Lung (tissue), 12 donors: ENCODE results near the gene RIBC2. TPM values are rescaled to one million over a fixed set of nuclear protein-coding genes. Genes with fewer than 3 reads are reported as not detected.

Source experiments
- ATAC-seq: fragments of 200-7000 bp; cut with Tn5 transposase; one replicate; pipeline ENCODE4 v1.9.1; 2020; ENCODE audit warnings: moderate number of reproducible peaks; ENCODE audit not compliant: insufficient read depth, low FRiP score
- DNase-seq, 3 donors: peaks; one replicate each; pipeline ENCODE4 v3.0.0-alpha.2; 2013 to 2017
- H3K27ac ChIP-seq, 2 donors: one replicate each; pipeline ENCODE4 v1.5.1; 2013; ENCODE audit warnings: mild to moderate bottlenecking in 2 of 2, moderate library complexity in 2 of 2, control low read depth in 1 of 2, inconsistent platforms in 1 of 2, low read depth in 1 of 2, low read length in 1 of 2
- H3K27me3 ChIP-seq, 3 donors: one replicate each; pipeline ENCODE4 v1.5.1; 2013; ENCODE audit warnings: low read length in 2 of 3; ENCODE audit not compliant: control insufficient read depth in 3 of 3, insufficient read depth in 3 of 3
- H3K36me3 ChIP-seq, 4 donors: one replicate each; pipeline ENCODE4 v1.5.1; 2013; ENCODE audit warnings: low read length in 4 of 4, mild to moderate bottlenecking in 1 of 4, moderate library complexity in 1 of 4; ENCODE audit not compliant: control insufficient read depth in 4 of 4, insufficient read depth in 4 of 4
- H3K4me1 ChIP-seq, 5 donors: one replicate each; pipeline ENCODE4 v1.5.1; 2013; ENCODE audit warnings: low read length in 5 of 5, mild to moderate bottlenecking in 2 of 5, moderate library complexity in 1 of 5; ENCODE audit not compliant: control insufficient read depth in 5 of 5, insufficient read depth in 5 of 5
- H3K4me3 ChIP-seq: one replicate; pipeline ENCODE4 v1.5.1; 2013; ENCODE audit warnings: mild to moderate bottlenecking, control low read depth, moderate library complexity
- H3K9ac ChIP-seq, 2 donors: one replicate each; pipeline ENCODE4 v1.5.1; 2013; ENCODE audit warnings: low read length in 2 of 2, control low read depth in 1 of 2; ENCODE audit not compliant: insufficient read depth in 1 of 2
- H3K9me3 ChIP-seq, 4 donors: one replicate each; pipeline ENCODE4 v1.5.1; 2013; ENCODE audit warnings: low read length in 3 of 4, mild to moderate bottlenecking in 1 of 4, moderate library complexity in 1 of 4; ENCODE audit not compliant: control insufficient read depth in 4 of 4, insufficient read depth in 3 of 4
- WGBS, 2 donors: extraction: QIAGEN DNeasy Blood & Tissue Kit; methylation state at CpG; one replicate each; pipeline ENCODE4 v1.1.7; 2013; 5-methylcytosine and 5-hydroxymethylcytosine counted together
- polyA plus RNA-seq, 2 donors: library from polyadenylated mRNA; stranded (reverse); fragments of 200-250 nt; gene quantifications; one replicate each; pipeline ENCODE4 v1.2.1, GENCODE V29; 2013
- total RNA-seq, 2 donors: library from RNA; depleted of rRNA in 1 of 2; stranded (reverse); fragments of >200 nt in 1 of 2; gene quantifications; one replicate each; pipeline ENCODE4 v1.2.1, GENCODE V29; 2014 to 2021
- TF ChIP-seq, protein P1 (sequence below): IDR thresholded peaks from 2 replicates; pipeline ENCODE4 v1.5.1; 2012; ENCODE audit warnings: mild to moderate bottlenecking; ENCODE audit errors: control extremely low read depth, extremely low read depth
- donor health status: control.
- donor health status: control.
- donor health status: Bipolar disorder and iron deficiency.
- donor health status: healthy.
- donor health status: DM: yes; HTN: yes; CAD: no.

Gene RIBC2
- total and polyA plus RNA-seq, 4 donors, result 2.8 to 8.1 (median 5.7) TPM

DNA sequence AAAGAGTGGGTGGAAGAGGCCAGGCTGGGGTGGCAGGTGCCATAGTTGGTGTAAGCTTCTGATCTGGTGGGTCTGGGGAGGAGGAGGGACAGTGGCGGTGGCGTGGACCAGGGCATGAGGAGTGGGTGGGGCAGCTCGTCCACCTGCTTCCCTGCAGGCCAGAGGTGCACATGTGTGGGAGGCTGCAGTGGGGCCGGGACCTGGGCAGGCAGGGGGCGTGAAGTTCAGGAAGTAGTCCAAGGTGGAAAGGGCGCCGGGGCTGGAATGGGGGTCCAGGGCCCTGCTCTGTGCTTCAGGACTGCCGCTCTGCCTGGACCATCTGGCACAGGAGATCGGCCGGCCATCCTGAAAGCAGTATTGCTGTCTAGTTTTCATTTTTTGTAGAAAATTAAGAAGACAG is 15.9 kb downstream of the RIBC2 start:
- no peaks in the 10 kb centered on the region for H3K36me3 ChIP-seq
- no peak overlapping the region for H3K27ac ChIP-seq
- TF ChIP-seq, protein P1, sequence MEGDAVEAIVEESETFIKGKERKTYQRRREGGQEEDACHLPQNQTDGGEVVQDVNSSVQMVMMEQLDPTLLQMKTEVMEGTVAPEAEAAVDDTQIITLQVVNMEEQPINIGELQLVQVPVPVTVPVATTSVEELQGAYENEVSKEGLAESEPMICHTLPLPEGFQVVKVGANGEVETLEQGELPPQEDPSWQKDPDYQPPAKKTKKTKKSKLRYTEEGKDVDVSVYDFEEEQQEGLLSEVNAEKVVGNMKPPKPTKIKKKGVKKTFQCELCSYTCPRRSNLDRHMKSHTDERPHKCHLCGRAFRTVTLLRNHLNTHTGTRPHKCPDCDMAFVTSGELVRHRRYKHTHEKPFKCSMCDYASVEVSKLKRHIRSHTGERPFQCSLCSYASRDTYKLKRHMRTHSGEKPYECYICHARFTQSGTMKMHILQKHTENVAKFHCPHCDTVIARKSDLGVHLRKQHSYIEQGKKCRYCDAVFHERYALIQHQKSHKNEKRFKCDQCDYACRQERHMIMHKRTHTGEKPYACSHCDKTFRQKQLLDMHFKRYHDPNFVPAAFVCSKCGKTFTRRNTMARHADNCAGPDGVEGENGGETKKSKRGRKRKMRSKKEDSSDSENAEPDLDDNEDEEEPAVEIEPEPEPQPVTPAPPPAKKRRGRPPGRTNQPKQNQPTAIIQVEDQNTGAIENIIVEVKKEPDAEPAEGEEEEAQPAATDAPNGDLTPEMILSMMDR, result no peak
- WGBS, 2 donors, result 90 to 93% methylated on average over 10 of the region's 10 CpGs
- no peak overlapping the region for H3K4me3 ChIP-seq
- H3K9me3 ChIP-seq, result peaks cover 0 to 9% (median 2%) of the 10 kb centered on the region in 4 donors
- peak in 1 of 3 donors; percentile 8 for DNase-seq
- no peak for ATAC-seq
- H3K4me1 ChIP-seq, result peaks cover 0 to under 1% (median 0%) of the 10 kb centered on the region in 5 donors
- H3K27me3 ChIP-seq, result no peaks in the 10 kb centered on the region
- H3K9ac ChIP-seq, result no peak overlapping the region

DNA sequence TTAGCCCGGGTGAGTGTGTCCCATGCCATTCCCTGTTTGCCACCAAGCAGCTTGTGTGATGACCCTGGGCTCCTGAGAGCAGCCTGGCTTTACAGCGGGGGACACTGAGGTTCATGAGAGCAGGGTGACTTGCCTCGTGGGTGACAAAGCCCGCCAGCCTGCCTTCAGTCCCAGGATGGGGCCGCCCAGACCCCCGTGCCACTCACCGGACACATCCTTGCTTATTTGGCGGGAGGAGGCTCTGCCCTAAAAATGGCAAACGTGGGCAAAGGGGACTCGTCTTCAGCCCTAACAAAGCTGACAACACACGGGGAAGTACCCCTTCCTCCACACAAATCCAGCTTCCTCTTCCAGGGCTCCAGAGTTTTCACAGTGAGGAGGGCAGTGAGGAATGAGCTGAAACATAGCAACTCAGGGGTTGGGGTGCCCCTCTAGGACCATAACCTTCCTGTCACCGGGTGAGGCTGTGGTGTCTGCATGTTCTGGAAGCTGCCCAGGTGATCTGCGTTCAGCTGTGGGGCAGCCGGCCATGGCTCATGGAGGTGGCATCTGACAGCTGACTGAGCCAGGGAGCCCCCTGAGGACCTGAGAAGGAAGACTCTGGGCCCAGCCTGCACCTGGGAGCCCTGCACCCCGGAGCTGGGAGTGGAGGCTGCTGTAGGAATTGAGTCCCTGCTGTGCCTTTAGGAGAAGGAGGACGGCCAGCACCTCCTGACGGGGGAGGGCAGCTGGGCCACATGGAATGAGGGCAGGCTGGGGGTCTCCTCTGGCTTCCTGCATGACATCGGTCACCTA is 16.7 kb downstream of the RIBC2 start:
- ATAC-seq, result no peak
- H3K9ac ChIP-seq, result no peak overlapping the region
- no peak overlapping the region for H3K27ac ChIP-seq
- WGBS, 2 donors, result 83 to 87% methylated on average over 18 of the region's 18 CpGs
- no peak overlapping the region for H3K4me3 ChIP-seq
- no peaks in the 10 kb centered on the region for H3K27me3 ChIP-seq
- DNase-seq, result peak in 1 of 3 donors; percentile 8
- H3K4me1 ChIP-seq, result peaks cover 0 to 8% (median 0%) of the 10 kb centered on the region in 5 donors
- TF ChIP-seq, protein P1, result no peak
- H3K9me3 ChIP-seq, result peaks cover 0 to 9% (median 2%) of the 10 kb centered on the region in 4 donors
- H3K36me3 ChIP-seq, result no peaks in the 10 kb centered on the region

DNA sequence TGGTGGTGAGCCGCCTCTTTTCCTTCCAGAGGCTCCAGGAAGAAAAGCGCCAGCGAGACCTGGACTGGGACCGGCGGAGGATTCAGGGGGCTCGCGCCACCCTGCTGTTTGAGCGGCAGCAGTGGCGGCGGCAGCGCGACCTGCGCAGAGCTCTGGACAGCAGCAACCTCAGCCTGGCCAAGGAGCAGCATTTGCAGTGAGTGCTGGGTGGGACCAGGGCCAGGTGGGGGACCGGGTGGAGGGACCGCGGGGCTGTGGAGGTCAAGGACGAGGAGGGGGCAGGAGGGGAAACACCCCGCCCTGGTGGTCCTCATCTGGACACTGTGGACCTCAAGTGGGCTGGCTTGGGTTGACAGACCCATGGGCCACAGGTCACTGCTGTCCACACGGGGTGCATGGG is 17.4 kb downstream of the RIBC2 start:
- no peak for ATAC-seq
- peaks cover 0 to 9% (median 2%) of the 10 kb centered on the region in 4 donors for H3K9me3 ChIP-seq
- no peak overlapping the region for H3K4me3 ChIP-seq
- no peaks in the 10 kb centered on the region for H3K27me3 ChIP-seq
- H3K27ac ChIP-seq, result no peak overlapping the region
- peaks cover 0 to 14% (median 3%) of the 10 kb centered on the region in 5 donors for H3K4me1 ChIP-seq
- TF ChIP-seq, protein P1, result no peak
- peak in 1 of 3 donors; percentile 7 for DNase-seq
- H3K36me3 ChIP-seq, result no peaks in the 10 kb centered on the region
- no peak overlapping the region for H3K9ac ChIP-seq
- 92 to 94% methylated on average over 19 of the region's 19 CpGs for WGBS, 2 donors
